Bronchial epithelial cell (primary cell): ENCODE results near the gene MED12L. TPM values are rescaled to one million over a fixed set of nuclear protein-coding genes. Genes with fewer than 3 reads are reported as not detected.

Experiments used
- DNase-seq: peaks from one replicate; pipeline ENCODE4 v3.0.0-alpha.2; 2010; ENCODE audit warnings: low read depth
- FAIRE-seq: peaks from 2 replicates; lab custom pipeline; 2011; peaks lifted over from hg19 to GRCh38; lab: Jason Lieb, UNC
- H3K27me3 ChIP-seq: 2 replicates; pipeline ENCODE4 v1.5.1; 2011; ENCODE audit warnings: low read length; ENCODE audit not compliant: control insufficient read depth, insufficient read depth
- H3K36me3 ChIP-seq: 2 replicates; pipeline ENCODE4 v1.5.1; 2011; ENCODE audit warnings: low read length; ENCODE audit not compliant: control insufficient read depth, insufficient read depth
- H3K4me3 ChIP-seq: 2 replicates; pipeline ENCODE4 v1.5.1; 2011; ENCODE audit warnings: mild to moderate bottlenecking, low read depth, low read length, control low read depth
- CTCF ChIP-seq: IDR thresholded peaks from 2 replicates; pipeline ENCODE4 v1.5.1; 2011; ENCODE audit warnings: mild to moderate bottlenecking, moderate library complexity, low read length, control low read depth, inconsistent platforms; ENCODE audit not compliant: insufficient read depth, severe bottlenecking
- total RNA-seq: library from RNA; depleted of rRNA; stranded (reverse); fragments of >200 nt; gene quantifications from 2 replicates; pipeline ENCODE4 v1.2.1, GENCODE V29; 2014

The MED12L gene
- total RNA-seq, 1 donor from 2014 or later, result 0.26 TPM

GRCh38 chr3:151402349-151402748, 316.9 kb downstream of the MED12L start:
- no peak for DNase-seq
- TF ChIP-seq CTCF, result no peak
- H3K27me3 ChIP-seq, result no peaks in the 10 kb centered on the region
- no peak overlapping the region for H3K4me3 ChIP-seq
- no peaks in the 10 kb centered on the region for H3K36me3 ChIP-seq
- FAIRE-seq, result no peak

- no peaks in the 10 kb centered on the region for H3K27me3 ChIP-seq
- no peak for TF ChIP-seq CTCF
- DNase-seq (peak; percentile 83), FAIRE-seq (peak; percentile 68)
- H3K4me3 ChIP-seq, result no peak overlapping the region
- H3K36me3 ChIP-seq, result no peaks in the 10 kb centered on the region
Measured at GRCh38 chr3:151403246-151403645, 317.8 kb downstream of the MED12L start.

GRCh38 chr3:151404316-151404715, 318.9 kb downstream of the MED12L start:
- DNase-seq, result peak; percentile 36
- Histone ChIP-seq H3K36me3 (no peaks in the 10 kb centered on the region), H3K27me3 (no peaks in the 10 kb centered on the region), H3K4me3 (no peak overlapping the region)
- no peak for FAIRE-seq
- no peak for TF ChIP-seq CTCF

- DNase-seq (no peak), FAIRE-seq (no peak)
- TF ChIP-seq CTCF, result no peak
- Histone ChIP-seq H3K27me3 (no peaks in the 10 kb centered on the region), H3K36me3 (no peaks in the 10 kb centered on the region), H3K4me3 (no peak overlapping the region)
Measured at GRCh38 chr3:151407928-151408327, 322.5 kb downstream of the MED12L start.

- no peak for TF ChIP-seq CTCF
- H3K27me3 ChIP-seq, result no peaks in the 10 kb centered on the region
- FAIRE-seq (no peak), DNase-seq (peak; percentile 47)
- no peak overlapping the region for H3K4me3 ChIP-seq
- no peaks in the 10 kb centered on the region for H3K36me3 ChIP-seq
Measured at GRCh38 chr3:151410891-151411559, 325.6 kb downstream of the MED12L start.

GRCh38 chr3:151412989-151413388, 327.5 kb downstream of the MED12L start:
- FAIRE-seq (no peak), DNase-seq (no peak)
- Histone ChIP-seq H3K36me3 (no peaks in the 10 kb centered on the region), H3K27me3 (no peaks in the 10 kb centered on the region), H3K4me3 (no peak overlapping the region)
- no peak for TF ChIP-seq CTCF
